Colon (tissue), 2 donors: ENCODE data around the gene ANKRD26.

Experiments used
- FAIRE-seq: peaks from 2 replicates; lab custom pipeline; 2012; peaks lifted over from hg19 to GRCh38; lab: Jason Lieb, UNC
- donor health status: control.
- donor health status: control.

ANKRD26 gene

GRCh38 chr10:27019827-27020226 lies 80.5 kb downstream of the ANKRD26 start:
- FAIRE-seq: no peak

- FAIRE-seq: no peak
Measured at GRCh38 chr10:26997610-26998009, 102.7 kb downstream of the ANKRD26 start.

- FAIRE-seq: no peak
Measured at GRCh38 chr10:26994743-26995142, 105.6 kb downstream of the ANKRD26 start.

- no peak for FAIRE-seq
Measured at GRCh38 chr10:26987851-26988250, 112.4 kb downstream of the ANKRD26 start.

- FAIRE-seq: no peak
Measured at GRCh38 chr10:26983156-26983555, 117.1 kb downstream of the ANKRD26 start.

- FAIRE-seq: no peak
Measured at GRCh38 chr10:26982058-26982457, 118.2 kb downstream of the ANKRD26 start.

GRCh38 chr10:26981232-26981824 lies 119.0 kb downstream of the ANKRD26 start:
- FAIRE-seq: no peak

GRCh38 chr10:26978519-26978918 lies 121.8 kb downstream of the ANKRD26 start:
- no peak for FAIRE-seq

- FAIRE-seq: no peak
Measured at GRCh38 chr10:26977635-26978034, 122.7 kb downstream of the ANKRD26 start.

- FAIRE-seq: no peak
Measured at GRCh38 chr10:26970667-26971066, 129.6 kb downstream of the ANKRD26 start.

GRCh38 chr10:26969145-26969926 lies 131.0 kb downstream of the ANKRD26 start:
- FAIRE-seq: no peak

GRCh38 chr10:26962835-26963234 lies 137.5 kb downstream of the ANKRD26 start:
- no peak for FAIRE-seq

GRCh38 chr10:26960308-26960707 lies 140.0 kb downstream of the ANKRD26 start:
- FAIRE-seq: no peak

- no peak for FAIRE-seq
Measured at GRCh38 chr10:26959841-26960240, 140.5 kb downstream of the ANKRD26 start.
